NCI-H2107 treated with DMSO at 0.1 percent for 48 hours (cell line): ENCODE data around the gene RNASE9.
"Not testable (repeated sequence)": the region's sequence is repeated elsewhere in the genome, so short reads cannot be mapped to it uniquely, and the experiment has no call there.

Experiments used
- DNase-seq: peaks from one replicate; lab custom pipeline; 2025; ENCODE audit not compliant: unreplicated experiment; lab: John Stamatoyannopoulos, UW

Gene RNASE9

GRCh38 chr14:20524027-20524426 is 36.8 kb downstream of the RNASE9 start:
- DNase-seq: no peak

- no peak for DNase-seq
Observed at GRCh38 chr14:20522332-20522731, 38.5 kb downstream of the RNASE9 start.

GRCh38 chr14:20516921-20517320 is 43.9 kb downstream of the RNASE9 start:
- no peak for DNase-seq

GRCh38 chr14:20515846-20516245 is 45.0 kb downstream of the RNASE9 start:
- no peak for DNase-seq

GRCh38 chr14:20512177-20512905 is 48.5 kb downstream of the RNASE9 start:
- no peak for DNase-seq

GRCh38 chr14:20508367-20508766 is 52.5 kb downstream of the RNASE9 start:
- no peak for DNase-seq

- DNase-seq: not testable (repeated sequence)
Observed at GRCh38 chr14:20507537-20507936, 53.3 kb downstream of the RNASE9 start.

- DNase-seq: not testable (repeated sequence)
Observed at GRCh38 chr14:20506752-20507151, 54.1 kb downstream of the RNASE9 start.

- not testable (repeated sequence) for DNase-seq
Observed at GRCh38 chr14:20506276-20506675, 54.6 kb downstream of the RNASE9 start.
